HG03045 (cell line): ENCODE data around the gene TBRG1.

ENCODE experiments used
- ATAC-seq: cut with Tn5 transposase; IDR thresholded peaks from one replicate; pipeline ENCODE4 v1.9.1; 2021; ENCODE audit warnings: mild to moderate bottlenecking, moderate library complexity; ENCODE audit not compliant: unreplicated experiment

The TBRG1 gene

GRCh38 chr11:124612567-124613246 is 10.0 kb upstream of the TBRG1 start:
- ATAC-seq: no peak

- ATAC-seq: no peak
These were observed 3.8 kb upstream of the TBRG1 start for GRCh38 chr11:124618863-124619262.

GRCh38 chr11:124623861-124624525 is 1.3 kb downstream of the TBRG1 start:
- no peak for ATAC-seq

GRCh38 chr11:124625504-124626168 is 3.0 kb downstream of the TBRG1 start:
- no peak for ATAC-seq

GRCh38 chr11:124627546-124627945 is 4.9 kb downstream of the TBRG1 start:
- no peak for ATAC-seq

GRCh38 chr11:124629961-124630360 is 7.3 kb downstream of the TBRG1 start:
- no peak for ATAC-seq

GRCh38 chr11:124633355-124633754 is 10.7 kb downstream of the TBRG1 start:
- no peak for ATAC-seq

GRCh38 chr11:124635932-124636331 is 13.3 kb downstream of the TBRG1 start:
- no peak for ATAC-seq

- ATAC-seq: no peak
These were observed 15.8 kb downstream of the TBRG1 start for GRCh38 chr11:124638500-124638899.

GRCh38 chr11:124639186-124639585 is 16.5 kb downstream of the TBRG1 start:
- ATAC-seq: no peak

- no peak for ATAC-seq
These were observed 18.0 kb downstream of the TBRG1 start for GRCh38 chr11:124640666-124641065.

GRCh38 chr11:124642628-124643027 is 20.0 kb downstream of the TBRG1 start:
- no peak for ATAC-seq

- no peak for ATAC-seq
These were observed 20.5 kb downstream of the TBRG1 start for GRCh38 chr11:124643042-124643604.

- no peak for ATAC-seq
These were observed 21.2 kb downstream of the TBRG1 start for GRCh38 chr11:124643605-124644425.

- ATAC-seq: no peak
These were observed 22.0 kb downstream of the TBRG1 start for GRCh38 chr11:124644426-124645280.

- ATAC-seq: no peak
These were observed 23.5 kb downstream of the TBRG1 start for GRCh38 chr11:124646148-124646547.

- ATAC-seq: no peak
These were observed 25.9 kb downstream of the TBRG1 start for GRCh38 chr11:124648610-124649009.

GRCh38 chr11:124656774-124657630 is 34.3 kb downstream of the TBRG1 start:
- no peak for ATAC-seq

GRCh38 chr11:124657904-124658303 is 35.2 kb downstream of the TBRG1 start:
- ATAC-seq: no peak
